Activated CD4-positive, alpha-beta T cell treated with anti-CD3 and anti-CD28 coated beads, Interleukin-2, amount 50 U/mL, for 48 hours (primary cell): Measurements from ENCODE around the gene EPHA4.

Source experiments
- DNase-seq, 2 experiments: peaks; one replicate each; pipeline ENCODE4 v3.0.0-alpha.2; 2020

Gene EPHA4

GRCh38 chr2:221467610-221468009 is 104.5 kb downstream of the EPHA4 start:
- no peak for DNase-seq

GRCh38 chr2:221466744-221467143 is 105.4 kb downstream of the EPHA4 start:
- no peak for DNase-seq

- DNase-seq, result peak; percentile 5 to 8
These were observed 106.3 kb downstream of the EPHA4 start for GRCh38 chr2:221465776-221466175.

- no peak for DNase-seq
These were observed 107.1 kb downstream of the EPHA4 start for GRCh38 chr2:221464971-221465370.

- no peak for DNase-seq
These were observed 108.7 kb downstream of the EPHA4 start for GRCh38 chr2:221463241-221463896.

- DNase-seq, result no peak
These were observed 110.2 kb downstream of the EPHA4 start for GRCh38 chr2:221461901-221462300.

GRCh38 chr2:221460136-221460535 is 112.0 kb downstream of the EPHA4 start:
- no peak for DNase-seq

GRCh38 chr2:221458578-221458977 is 113.5 kb downstream of the EPHA4 start:
- DNase-seq, result no peak

GRCh38 chr2:221455214-221455613 is 116.9 kb downstream of the EPHA4 start:
- DNase-seq, result no peak

GRCh38 chr2:221454459-221455105 is 117.5 kb downstream of the EPHA4 start:
- DNase-seq, result no peak

- DNase-seq, result no peak
These were observed 120.0 kb downstream of the EPHA4 start for GRCh38 chr2:221451862-221452788.

GRCh38 chr2:221450280-221450679 is 121.8 kb downstream of the EPHA4 start:
- DNase-seq, result no peak

GRCh38 chr2:221449406-221449805 is 122.7 kb downstream of the EPHA4 start:
- no peak for DNase-seq

GRCh38 chr2:221448844-221449390 is 123.2 kb downstream of the EPHA4 start:
- no peak for DNase-seq

GRCh38 chr2:221448057-221448843 is 123.9 kb downstream of the EPHA4 start:
- no peak for DNase-seq

- DNase-seq, result no peak
These were observed 124.8 kb downstream of the EPHA4 start for GRCh38 chr2:221447310-221447709.

GRCh38 chr2:221446140-221446539 is 126.0 kb downstream of the EPHA4 start:
- no peak for DNase-seq

- peak; percentile 5 to 8 for DNase-seq
These were observed 128.0 kb downstream of the EPHA4 start for GRCh38 chr2:221444106-221444505.

- DNase-seq, result no peak
These were observed 128.5 kb downstream of the EPHA4 start for GRCh38 chr2:221443645-221444044.

- DNase-seq, result no peak
These were observed 130.0 kb downstream of the EPHA4 start for GRCh38 chr2:221442128-221442527.

- no peak for DNase-seq
These were observed 132.2 kb downstream of the EPHA4 start for GRCh38 chr2:221439761-221440479.

- DNase-seq, result no peak
These were observed 135.0 kb downstream of the EPHA4 start for GRCh38 chr2:221437056-221437455.
